ENCODE measurements around the gene GPHN. TPM values are rescaled to one million over a fixed set of nuclear protein-coding genes. Genes with fewer than 3 reads are reported as not detected.

The GPHN gene
- total RNA-seq, 2 experiments from 2014 or later: 10.0 to 10.7 TPM

DNA sequence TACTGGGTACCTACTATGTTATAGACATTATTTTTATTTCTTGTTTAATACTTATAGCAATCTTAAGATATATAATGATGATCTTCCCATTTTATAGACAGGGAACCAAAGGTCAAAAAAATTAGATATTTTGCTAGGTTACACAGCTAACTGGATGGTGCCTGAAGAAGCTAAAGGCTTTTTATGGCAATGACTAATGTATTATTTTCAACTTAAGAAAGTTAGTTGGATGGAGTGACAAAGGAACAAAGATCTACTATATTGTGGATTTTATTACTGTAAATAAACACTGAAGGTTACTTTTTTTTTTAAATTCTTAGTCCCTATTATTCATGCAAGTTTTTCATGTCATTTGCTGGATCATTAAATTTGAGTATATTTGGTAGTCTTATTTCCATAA, 227.9 kb downstream of the GPHN start:
- Histone ChIP-seq H3K9me3 (ENCODE audit: control insufficient read depth in 1 of 2, insufficient read depth in 1 of 2, low read length in 2 of 2) (peaks cover 15 to 18% of the 10 kb centered on the region in 2 experiments), H3K36me3 (ENCODE audit: insufficient read depth, low read length) (no peaks in the 10 kb centered on the region), H3K4me3 (ENCODE audit: low read length) (no peak overlapping the region), H3K27me3 (ENCODE audit: control insufficient read depth in 1 of 2, insufficient read depth in 2 of 2, low read length in 2 of 2) (no peaks in the 10 kb centered on the region), H3K27ac (ENCODE audit: low read depth in 1 of 2, low read length in 2 of 2) (no peak overlapping the region), H3K4me1 (ENCODE audit: insufficient read depth, low read length) (no peaks in the 10 kb centered on the region)
- no peaks in the 10 kb centered on the region for H3K4me1 Mint-ChIP-seq (ENCODE audit: low read depth)
- no peak overlapping the region for H3K4me3 Mint-ChIP-seq
- no peaks in the 10 kb centered on the region for H3K27me3 Mint-ChIP-seq
- ChIA-PET CTCF (no interaction called here), POLR2A (no interaction called here)
- intact Hi-C loops (cut with DNase I, micrococcal nuclease): no loop called here
- DNase-seq (no peak), ATAC-seq (ENCODE audit: poor library complexity) (no peak)
- H3K9me3 Mint-ChIP-seq: peaks cover 6% of the 10 kb centered on the region
- peaks cover 48% of the 10 kb centered on the region for H3K36me3 Mint-ChIP-seq (ENCODE audit: low read depth)
- TF ChIP-seq, protein P1, sequence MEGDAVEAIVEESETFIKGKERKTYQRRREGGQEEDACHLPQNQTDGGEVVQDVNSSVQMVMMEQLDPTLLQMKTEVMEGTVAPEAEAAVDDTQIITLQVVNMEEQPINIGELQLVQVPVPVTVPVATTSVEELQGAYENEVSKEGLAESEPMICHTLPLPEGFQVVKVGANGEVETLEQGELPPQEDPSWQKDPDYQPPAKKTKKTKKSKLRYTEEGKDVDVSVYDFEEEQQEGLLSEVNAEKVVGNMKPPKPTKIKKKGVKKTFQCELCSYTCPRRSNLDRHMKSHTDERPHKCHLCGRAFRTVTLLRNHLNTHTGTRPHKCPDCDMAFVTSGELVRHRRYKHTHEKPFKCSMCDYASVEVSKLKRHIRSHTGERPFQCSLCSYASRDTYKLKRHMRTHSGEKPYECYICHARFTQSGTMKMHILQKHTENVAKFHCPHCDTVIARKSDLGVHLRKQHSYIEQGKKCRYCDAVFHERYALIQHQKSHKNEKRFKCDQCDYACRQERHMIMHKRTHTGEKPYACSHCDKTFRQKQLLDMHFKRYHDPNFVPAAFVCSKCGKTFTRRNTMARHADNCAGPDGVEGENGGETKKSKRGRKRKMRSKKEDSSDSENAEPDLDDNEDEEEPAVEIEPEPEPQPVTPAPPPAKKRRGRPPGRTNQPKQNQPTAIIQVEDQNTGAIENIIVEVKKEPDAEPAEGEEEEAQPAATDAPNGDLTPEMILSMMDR (IDR thresholded peaks at IDR 0.05): no peak
- no peak overlapping the region for H3K27ac Mint-ChIP-seq

DNA sequence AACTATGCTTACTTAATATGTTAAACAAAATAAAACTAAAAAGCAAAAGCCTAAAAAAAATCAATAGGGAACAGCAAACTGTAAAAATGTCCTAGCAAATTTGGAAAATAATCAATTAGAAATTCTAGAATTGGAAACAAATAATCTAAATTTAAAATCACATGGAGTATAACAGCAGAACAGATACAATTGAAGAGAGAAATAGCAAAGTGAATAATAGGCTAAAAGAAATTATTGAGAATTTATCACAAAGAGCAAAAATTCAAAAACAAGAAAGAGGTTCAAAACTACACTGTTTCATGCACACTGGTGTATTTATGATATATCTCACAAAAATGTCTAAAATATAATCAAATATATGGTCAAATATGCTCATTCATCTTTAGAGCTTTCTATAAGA, 231.9 kb downstream of the GPHN start:
- Mint-ChIP-seq H3K4me3 (no peak overlapping the region), H3K4me1 (ENCODE audit: low read depth) (no peaks in the 10 kb centered on the region), H3K36me3 (ENCODE audit: low read depth) (peaks cover 24% of the 10 kb centered on the region), H3K9me3 (peaks cover 3% of the 10 kb centered on the region), H3K27ac (no peak overlapping the region), H3K27me3 (no peaks in the 10 kb centered on the region)
- Histone ChIP-seq H3K27me3 (ENCODE audit: control insufficient read depth in 1 of 2, insufficient read depth in 2 of 2, low read length in 2 of 2) (no peaks in the 10 kb centered on the region), H3K27ac (ENCODE audit: low read depth in 1 of 2, low read length in 2 of 2) (no peak overlapping the region), H3K4me3 (ENCODE audit: low read length) (no peak overlapping the region), H3K9me3 (ENCODE audit: control insufficient read depth in 1 of 2, insufficient read depth in 1 of 2, low read length in 2 of 2) (peaks cover 4 to 5% of the 10 kb centered on the region in 2 experiments), H3K36me3 (ENCODE audit: insufficient read depth, low read length) (no peaks in the 10 kb centered on the region), H3K4me1 (ENCODE audit: insufficient read depth, low read length) (no peaks in the 10 kb centered on the region)
- intact Hi-C loops (cut with DNase I, micrococcal nuclease): loop anchor here in 1 of 2 experiments (10.0 kb wide), 1 partner anchor 245 kb away; no protein-coding TSS in a partner anchor
- DNase-seq: no peak
- TF ChIP-seq, protein P1 (IDR thresholded peaks at IDR 0.05): no peak
- CTCF ChIA-PET: no interaction called here
- no peak for ATAC-seq (ENCODE audit: poor library complexity)
- POLR2A ChIA-PET: no interaction called here

DNA sequence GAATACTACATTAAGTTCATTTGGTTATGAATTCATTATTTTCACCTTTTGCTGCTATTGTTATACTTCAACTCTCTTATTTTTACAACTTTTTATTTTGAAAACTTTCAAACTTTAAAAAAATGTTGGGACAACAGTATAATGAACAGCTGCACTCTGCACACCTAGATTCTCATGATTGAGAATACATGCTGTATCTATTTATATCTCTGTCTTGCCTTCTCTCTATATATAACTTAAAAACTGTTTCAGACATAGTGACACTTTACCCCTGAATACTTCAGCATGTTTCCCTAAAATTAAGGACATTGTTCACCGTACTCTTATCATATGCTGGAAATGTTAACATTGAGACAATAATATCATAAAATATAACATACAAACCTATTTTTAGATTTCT, 237.1 kb downstream of the GPHN start:
- H3K27ac Mint-ChIP-seq: no peak overlapping the region
- DNase-seq (no peak), ATAC-seq (ENCODE audit: poor library complexity) (no peak)
- TF ChIP-seq, protein P1 (IDR thresholded peaks at IDR 0.05): no peak
- POLR2A ChIA-PET: no interaction called here
- H3K27me3 Mint-ChIP-seq: no peaks in the 10 kb centered on the region
- H3K9me3 ChIP-seq (ENCODE audit: control insufficient read depth in 1 of 2, insufficient read depth in 1 of 2, low read length in 2 of 2): no peaks in the 10 kb centered on the region
- no peak overlapping the region for H3K4me3 ChIP-seq (ENCODE audit: low read length)
- peaks cover 3% of the 10 kb centered on the region for H3K9me3 Mint-ChIP-seq
- intact Hi-C loops (cut with DNase I, micrococcal nuclease): loop anchor here (5.0 to 10.0 kb wide), 2 partner anchors 248 to 250 kb away; no protein-coding TSS in a partner anchor
- H3K36me3 Mint-ChIP-seq (ENCODE audit: low read depth): peaks cover 3% of the 10 kb centered on the region
- CTCF ChIA-PET: no interaction called here
- H3K4me1 ChIP-seq (ENCODE audit: insufficient read depth, low read length): no peaks in the 10 kb centered on the region
- no peaks in the 10 kb centered on the region for H3K27me3 ChIP-seq (ENCODE audit: control insufficient read depth in 1 of 2, insufficient read depth in 2 of 2, low read length in 2 of 2)
- no peaks in the 10 kb centered on the region for H3K4me1 Mint-ChIP-seq (ENCODE audit: low read depth)
- no peak overlapping the region for H3K27ac ChIP-seq (ENCODE audit: low read depth in 1 of 2, low read length in 2 of 2)
- H3K36me3 ChIP-seq (ENCODE audit: insufficient read depth, low read length): no peaks in the 10 kb centered on the region
- no peak overlapping the region for H3K4me3 Mint-ChIP-seq
